Measurements from ENCODE around the gene SMC1B.

- no peak for TF ChIP-seq MAX (CRISPR knock-in tag; IDR thresholded peaks at IDR 0.05)
- no peak for TF ChIP-seq CTCF (IDR thresholded peaks at IDR 0.05 in 2 of 3, conservative IDR thresholded peaks at IDR 0.05 in 1 of 3; ENCODE audit: insufficient read depth in 2 of 3, low read depth in 1 of 3, low read length in 3 of 3)
- TF ChIP-seq IRF1 (CRISPR knock-in tag; IDR thresholded peaks at IDR 0.05; ENCODE audit: borderline replicate concordance): no peak
- TF ChIP-seq ZNF398 (CRISPR knock-in tag; IDR thresholded peaks at IDR 0.05): no peak
These were observed 37.4 kb downstream of the SMC1B start for GRCh38 chr22:45376009-45376408.

All from K562 (cell line).